ENCODE data around the gene ADNP. TPM values are rescaled to one million over a fixed set of nuclear protein-coding genes. Genes with fewer than 3 reads are reported as not detected.
A peak's percentile ranks its signal among the peaks of the same experiment; 100 is the strongest.

The ADNP gene
- polyA plus RNA-seq, 1 donor (not counting 4 experiments of a cell fraction or from before 2014, with no cell fraction given): 29.3 TPM

DNA sequence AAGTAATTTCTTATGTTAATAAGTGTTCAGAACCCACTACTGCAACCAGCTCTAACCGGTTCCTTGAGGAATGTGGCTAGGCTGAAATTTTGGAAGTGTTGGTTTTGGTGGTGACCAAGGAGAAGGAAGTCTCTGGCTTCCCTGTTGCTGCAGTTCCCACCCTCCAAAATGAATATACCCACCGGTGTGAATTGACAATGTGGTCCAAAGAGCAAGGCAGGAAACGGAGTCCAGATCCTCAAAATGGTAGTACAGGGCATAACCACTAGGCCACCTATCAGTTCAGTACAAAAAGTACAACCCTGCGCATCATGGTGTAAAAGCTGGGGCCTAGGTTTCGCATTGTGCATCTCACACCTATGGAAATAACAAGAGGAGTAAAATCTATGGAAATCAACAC, 2.8 kb downstream of the ADNP start:
- peaks cover 14 to 26% of the 10 kb centered on the region in 2 experiments for H3K36me3 ChIP-seq (ENCODE audit: control insufficient read depth in 2 of 2, extremely low read depth in 1 of 2, insufficient read depth in 2 of 2, low read length in 2 of 2)
- H3K79me2 ChIP-seq (ENCODE audit: control insufficient read depth, insufficient read depth, low read length): peaks cover 70% of the 10 kb centered on the region
- no peaks in the 10 kb centered on the region for H3K9me3 ChIP-seq (ENCODE audit: control insufficient read depth, low read depth, low read length)
- H2AFZ ChIP-seq (ENCODE audit: control insufficient read depth, low read length): no peak overlapping the region
- peak overlapping the region; percentile 86 to 92 (median 87) for H3K4me3 ChIP-seq (ENCODE audit: control insufficient read depth in 2 of 3, extremely low read depth in 1 of 3, insufficient read depth in 2 of 3, low read depth in 1 of 3, low read length in 3 of 3)
- H3K4me1 ChIP-seq (ENCODE audit: control insufficient read depth, extremely low read depth, insufficient read depth, low read length): peaks cover 21% of the 10 kb centered on the region
- DNase-seq (ENCODE audit: low read depth, low spot score) (no peak), FAIRE-seq (no peak)
- no peaks in the 10 kb centered on the region for H3K9me1 ChIP-seq (ENCODE audit: control insufficient read depth, extremely low read depth, insufficient read depth, low read length)
- no peak overlapping the region for H3K27ac ChIP-seq (ENCODE audit: control insufficient read depth, insufficient read depth, low read length)
- H3K9ac ChIP-seq (ENCODE audit: control insufficient read depth, extremely low read depth, insufficient read depth, low read length): no peak overlapping the region
- dilution Hi-C loops (cut with MboI; ENCODE audit: extremely low pct_ligation_motif_present, low sequenced_read_pairs): no loop called here
- no peaks in the 10 kb centered on the region for H4K20me1 ChIP-seq (ENCODE audit: control insufficient read depth, extremely low read depth, insufficient read depth, low read length)
- TF ChIP-seq EZH2 (IDR thresholded peaks at IDR 0.05; ENCODE audit: low read length): no peak
- TF ChIP-seq CTCF (optimal IDR thresholded peaks at IDR 0.05 in 1 of 3, IDR thresholded peaks at IDR 0.05 in 1 of 3, conservative IDR thresholded peaks at IDR 0.05 in 1 of 3; ENCODE audit: extremely low read depth in 1 of 3, insufficient read depth in 2 of 3, low read length in 3 of 3): peak in 1 of 3 experiments; percentile 17
- H3K4me2 ChIP-seq (ENCODE audit: control insufficient read depth, extremely low read depth, insufficient read depth, low read depth, low read length): peak overlapping the region; percentile 99
- H3K27me3 ChIP-seq (ENCODE audit: control insufficient read depth, extremely low read depth, insufficient read depth, low read length): no peaks in the 10 kb centered on the region

DNA sequence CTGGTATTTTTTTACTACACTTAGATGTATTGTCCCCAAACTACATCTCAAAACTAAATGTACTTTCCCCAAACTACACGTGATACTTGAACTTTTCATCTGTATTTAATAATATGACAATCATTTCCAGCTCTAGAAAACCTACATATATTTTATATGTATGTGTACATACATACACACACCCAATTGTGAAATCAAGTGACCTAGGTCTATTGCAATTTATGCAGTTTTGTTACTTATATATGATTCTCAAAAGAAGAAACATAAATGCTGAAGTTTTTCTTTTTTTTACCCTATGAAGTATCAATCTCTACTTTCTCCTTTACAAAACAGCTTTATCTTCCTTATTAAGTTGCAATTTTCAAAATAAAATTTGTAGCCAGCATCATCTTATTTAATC, 4.7 kb downstream of the ADNP start:
- Histone ChIP-seq H3K27me3 (ENCODE audit: control insufficient read depth, extremely low read depth, insufficient read depth, low read length) (no peaks in the 10 kb centered on the region), H3K4me3 (ENCODE audit: control insufficient read depth in 2 of 3, extremely low read depth in 1 of 3, insufficient read depth in 2 of 3, low read depth in 1 of 3, low read length in 3 of 3) (no peak overlapping the region), H4K20me1 (ENCODE audit: control insufficient read depth, extremely low read depth, insufficient read depth, low read length) (no peaks in the 10 kb centered on the region), H3K4me1 (ENCODE audit: control insufficient read depth, extremely low read depth, insufficient read depth, low read length) (peaks cover 21% of the 10 kb centered on the region), H2AFZ (ENCODE audit: control insufficient read depth, low read length) (no peak overlapping the region), H3K9me3 (ENCODE audit: control insufficient read depth, low read depth, low read length) (no peaks in the 10 kb centered on the region), H3K79me2 (ENCODE audit: control insufficient read depth, insufficient read depth, low read length) (peaks cover 89% of the 10 kb centered on the region), H3K9ac (ENCODE audit: control insufficient read depth, extremely low read depth, insufficient read depth, low read length) (no peak overlapping the region), H3K9me1 (ENCODE audit: control insufficient read depth, extremely low read depth, insufficient read depth, low read length) (peaks cover 2% of the 10 kb centered on the region), H3K4me2 (ENCODE audit: control insufficient read depth, extremely low read depth, insufficient read depth, low read depth, low read length) (no peak overlapping the region), H3K27ac (ENCODE audit: control insufficient read depth, insufficient read depth, low read length) (no peak overlapping the region), H3K36me3 (ENCODE audit: control insufficient read depth in 2 of 2, extremely low read depth in 1 of 2, insufficient read depth in 2 of 2, low read length in 2 of 2) (peaks cover 7 to 21% of the 10 kb centered on the region in 2 experiments)
- FAIRE-seq (no peak), DNase-seq (ENCODE audit: low read depth, low spot score) (no peak)
- no peak for TF ChIP-seq CTCF (optimal IDR thresholded peaks at IDR 0.05 in 1 of 3, IDR thresholded peaks at IDR 0.05 in 1 of 3, conservative IDR thresholded peaks at IDR 0.05 in 1 of 3; ENCODE audit: extremely low read depth in 1 of 3, insufficient read depth in 2 of 3, low read length in 3 of 3)
- TF ChIP-seq EZH2 (IDR thresholded peaks at IDR 0.05; ENCODE audit: low read length): no peak
- dilution Hi-C loops (cut with MboI; ENCODE audit: extremely low pct_ligation_motif_present, low sequenced_read_pairs): no loop called here
